HUES6 (cell line): Measurements from ENCODE around the gene KSR2.

Experiments used
- H3K27ac ChIP-seq: 2 replicates; pipeline ENCODE4 v1.7.0; 2013; ENCODE audit warnings: low read depth, mild to moderate bottlenecking, low read length, inconsistent platforms
- H3K27me3 ChIP-seq: 2 replicates; pipeline ENCODE4 v1.6.1; 2013; ENCODE audit warnings: low read length; ENCODE audit not compliant: control insufficient read depth, insufficient read depth
- H3K36me3 ChIP-seq: 2 replicates; pipeline ENCODE4 v1.6.1; 2013; ENCODE audit warnings: low read length; ENCODE audit not compliant: control insufficient read depth, insufficient read depth
- H3K4me1 ChIP-seq: 2 replicates; pipeline ENCODE4 v1.6.1; 2013; ENCODE audit warnings: low read length; ENCODE audit not compliant: control insufficient read depth, insufficient read depth
- H3K4me3 ChIP-seq: 2 replicates; pipeline ENCODE4 v1.5.1; 2013; ENCODE audit warnings: low read depth, low read length
- H3K9ac ChIP-seq: one replicate; pipeline ENCODE4 v1.6.1; 2013; ENCODE audit warnings: mild to moderate bottlenecking, low read length
- H3K9me3 ChIP-seq: 2 replicates; pipeline ENCODE4 v1.6.1; 2013; ENCODE audit warnings: low read depth, low read length; ENCODE audit not compliant: control insufficient read depth, insufficient read depth

KSR2 gene

DNA sequence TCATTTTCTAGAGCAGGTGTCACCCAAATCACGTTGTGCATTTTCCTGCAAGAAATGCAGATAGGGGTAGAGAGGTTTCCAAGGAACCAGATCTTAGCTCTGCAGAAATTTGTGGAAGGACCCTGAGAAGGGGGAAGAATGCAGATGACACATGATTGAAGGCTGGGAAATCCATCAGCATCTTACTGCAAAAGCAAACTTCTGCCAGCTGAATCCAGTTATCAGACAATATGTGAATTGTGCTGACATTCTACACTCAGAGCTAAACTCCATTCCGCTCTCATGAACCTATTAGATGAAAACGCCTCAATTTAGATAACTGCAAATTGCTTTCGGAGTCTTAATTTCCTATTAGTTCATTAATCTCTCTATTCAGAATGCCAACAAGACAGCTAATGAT is 396.0 kb downstream of the KSR2 start:
- no peak overlapping the region for H3K4me3 ChIP-seq
- no peak overlapping the region for H3K9ac ChIP-seq
- H3K27ac ChIP-seq = no peak overlapping the region
- no peaks in the 10 kb centered on the region for H3K36me3 ChIP-seq
- H3K9me3 ChIP-seq = no peaks in the 10 kb centered on the region
- H3K27me3 ChIP-seq = no peaks in the 10 kb centered on the region
- peaks cover 11% of the 10 kb centered on the region for H3K4me1 ChIP-seq

DNA sequence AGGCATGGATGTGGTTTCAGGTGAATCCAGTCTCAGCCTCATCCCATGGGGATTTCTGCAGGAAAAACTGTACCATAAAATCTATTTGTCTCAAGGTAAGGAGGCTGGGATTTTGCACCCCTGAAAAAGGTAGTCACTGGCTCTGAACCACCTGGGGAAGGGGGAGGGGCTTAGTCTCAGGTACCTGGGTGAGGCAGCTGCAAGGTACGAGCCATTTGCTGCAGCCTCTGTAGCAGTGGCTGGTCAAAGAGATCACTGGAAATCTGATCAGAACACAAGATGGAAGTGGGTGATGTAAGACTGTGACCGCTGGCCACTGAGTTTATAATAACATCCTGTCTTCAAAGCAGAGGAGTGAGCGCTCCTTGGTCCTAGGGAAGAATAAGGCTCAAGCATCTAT is 397.5 kb downstream of the KSR2 start:
- no peak overlapping the region for H3K9ac ChIP-seq
- H3K27me3 ChIP-seq = no peaks in the 10 kb centered on the region
- no peaks in the 10 kb centered on the region for H3K36me3 ChIP-seq
- H3K27ac ChIP-seq = no peak overlapping the region
- no peaks in the 10 kb centered on the region for H3K9me3 ChIP-seq
- H3K4me3 ChIP-seq = no peak overlapping the region
- H3K4me1 ChIP-seq = peaks cover 13% of the 10 kb centered on the region

DNA sequence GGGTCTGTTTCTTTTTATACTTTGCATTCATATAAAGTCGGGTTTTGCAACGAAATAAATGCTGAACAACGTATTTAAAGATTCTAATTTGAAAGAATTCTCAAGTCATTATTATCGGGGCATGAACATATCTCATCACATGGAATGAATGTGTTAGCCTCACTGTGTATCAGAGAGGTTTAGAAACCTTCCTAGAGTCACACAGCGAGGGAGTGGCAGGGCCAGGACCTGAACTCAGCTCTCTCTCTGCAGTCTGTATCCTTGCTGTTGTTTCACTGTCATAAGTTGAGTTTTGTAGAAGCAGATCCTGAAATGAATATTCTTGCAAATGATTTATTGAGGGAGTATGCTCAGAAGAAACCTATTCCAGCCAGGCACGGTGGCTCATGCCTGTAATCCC is 398.2 kb downstream of the KSR2 start:
- no peak overlapping the region for H3K4me3 ChIP-seq
- H3K9ac ChIP-seq = no peak overlapping the region
- H3K4me1 ChIP-seq = peaks cover 13% of the 10 kb centered on the region
- no peak overlapping the region for H3K27ac ChIP-seq
- no peaks in the 10 kb centered on the region for H3K36me3 ChIP-seq
- no peaks in the 10 kb centered on the region for H3K9me3 ChIP-seq
- no peaks in the 10 kb centered on the region for H3K27me3 ChIP-seq

DNA sequence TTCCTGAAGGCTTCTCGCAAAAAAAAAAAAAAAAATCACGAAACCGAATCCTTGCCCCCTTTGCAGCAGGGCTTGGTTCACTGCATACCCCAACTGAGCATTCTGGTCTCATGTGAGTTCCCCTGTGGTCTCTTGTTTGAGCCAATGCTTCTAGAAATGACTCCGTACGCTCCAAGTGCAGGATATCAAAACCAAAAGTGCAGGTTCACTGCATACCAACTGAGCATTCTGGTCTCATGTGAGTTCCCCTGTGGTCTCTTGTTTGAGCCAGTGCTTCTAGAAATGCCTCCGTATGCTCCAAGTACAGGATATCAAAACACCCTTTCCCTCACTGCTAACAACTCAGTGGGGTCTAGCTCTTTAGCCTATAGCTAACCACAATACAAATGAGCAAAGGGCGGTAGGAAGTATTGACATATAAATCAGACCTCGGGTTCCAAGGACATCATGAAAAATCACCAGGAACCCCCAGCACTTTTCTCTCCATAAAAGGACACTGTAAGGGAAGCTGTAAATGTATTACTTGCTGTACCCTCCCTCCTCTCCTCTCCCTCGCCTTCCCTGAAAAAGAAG is 401.1 kb downstream of the KSR2 start:
- no peak overlapping the region for H3K4me3 ChIP-seq
- no peaks in the 10 kb centered on the region for H3K36me3 ChIP-seq
- no peak overlapping the region for H3K9ac ChIP-seq
- H3K27ac ChIP-seq = no peak overlapping the region
- H3K4me1 ChIP-seq = peaks cover 10% of the 10 kb centered on the region
- H3K27me3 ChIP-seq = no peaks in the 10 kb centered on the region; the same call in 1 of the 2 replicates
- H3K9me3 ChIP-seq = no peaks in the 10 kb centered on the region

DNA sequence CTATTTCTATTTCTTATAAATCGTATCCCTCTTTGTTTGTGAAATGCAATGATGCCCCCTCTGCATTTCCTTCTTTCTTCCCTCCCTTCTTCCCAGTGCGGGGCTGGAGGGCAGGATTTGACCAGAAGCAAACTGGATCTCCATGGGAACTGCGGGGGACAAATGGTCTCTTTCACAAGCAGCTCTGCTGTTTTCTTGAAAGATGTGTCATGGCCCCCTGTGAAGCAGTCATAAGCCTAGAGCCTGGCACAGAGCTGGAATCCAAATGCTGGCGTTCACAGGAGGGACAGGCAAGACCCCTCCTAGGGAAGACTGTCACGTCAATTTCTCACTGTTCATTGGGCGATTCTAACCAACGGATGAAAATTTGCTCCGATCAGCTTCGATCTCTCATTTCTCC is 403.9 kb downstream of the KSR2 start:
- no peak overlapping the region for H3K27ac ChIP-seq
- no peak overlapping the region for H3K9ac ChIP-seq
- H3K4me1 ChIP-seq = peaks cover 2% of the 10 kb centered on the region
- H3K9me3 ChIP-seq = no peaks in the 10 kb centered on the region
- no peaks in the 10 kb centered on the region; the same call in 1 of the 2 replicates for H3K27me3 ChIP-seq
- H3K36me3 ChIP-seq = no peaks in the 10 kb centered on the region
- no peak overlapping the region for H3K4me3 ChIP-seq

DNA sequence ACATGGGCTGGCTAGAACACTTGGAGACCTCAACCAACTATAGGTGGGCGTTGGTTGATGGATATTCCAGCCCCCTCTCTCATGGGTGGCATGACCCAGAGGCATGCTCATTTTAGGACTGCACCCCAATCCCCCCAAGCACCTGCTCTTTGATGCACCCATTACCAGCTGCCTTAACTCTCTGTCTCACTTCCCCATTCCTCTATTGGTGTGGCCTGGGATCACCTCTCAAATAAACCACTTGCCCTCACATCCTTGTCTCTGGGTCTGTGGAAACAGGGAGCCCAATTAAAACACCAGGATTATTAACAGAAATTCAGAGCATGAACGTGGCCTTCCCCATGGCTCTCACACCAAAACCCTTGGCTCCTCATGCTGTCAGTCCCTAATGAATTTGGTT is 405.1 kb downstream of the KSR2 start:
- H3K4me3 ChIP-seq = no peak overlapping the region
- no peak overlapping the region for H3K9ac ChIP-seq
- no peaks in the 10 kb centered on the region; the same call in 1 of the 2 replicates for H3K27me3 ChIP-seq
- H3K27ac ChIP-seq = no peak overlapping the region
- H3K4me1 ChIP-seq = peaks cover 2% of the 10 kb centered on the region
- H3K36me3 ChIP-seq = no peaks in the 10 kb centered on the region
- no peaks in the 10 kb centered on the region for H3K9me3 ChIP-seq

DNA sequence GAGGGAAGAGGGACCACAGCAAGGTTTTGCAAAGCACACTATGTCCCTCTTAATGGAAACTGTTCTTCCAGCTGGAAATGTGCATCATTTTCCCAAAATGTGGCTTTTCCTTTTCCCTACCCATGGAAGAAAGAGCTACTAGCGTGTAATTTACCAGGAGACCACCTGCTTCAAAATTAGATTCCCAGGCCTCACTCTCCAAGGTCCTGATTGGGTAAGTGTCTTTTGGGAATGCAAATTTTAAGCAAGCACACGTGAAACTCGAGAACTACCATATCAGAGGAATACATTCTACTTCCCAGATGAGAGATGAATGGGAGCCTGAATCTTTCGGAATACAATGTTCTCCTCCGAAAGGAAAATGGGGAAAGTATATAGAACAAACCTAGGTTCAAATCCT is 405.8 kb downstream of the KSR2 start:
- Histone ChIP-seq H3K4me3 (no peak overlapping the region), H3K27ac (no peak overlapping the region), H3K9ac (no peak overlapping the region), H3K27me3 (no peaks in the 10 kb centered on the region; the same call in 1 of the 2 replicates), H3K36me3 (no peaks in the 10 kb centered on the region), H3K4me1 (peaks cover 2% of the 10 kb centered on the region), H3K9me3 (no peaks in the 10 kb centered on the region)

DNA sequence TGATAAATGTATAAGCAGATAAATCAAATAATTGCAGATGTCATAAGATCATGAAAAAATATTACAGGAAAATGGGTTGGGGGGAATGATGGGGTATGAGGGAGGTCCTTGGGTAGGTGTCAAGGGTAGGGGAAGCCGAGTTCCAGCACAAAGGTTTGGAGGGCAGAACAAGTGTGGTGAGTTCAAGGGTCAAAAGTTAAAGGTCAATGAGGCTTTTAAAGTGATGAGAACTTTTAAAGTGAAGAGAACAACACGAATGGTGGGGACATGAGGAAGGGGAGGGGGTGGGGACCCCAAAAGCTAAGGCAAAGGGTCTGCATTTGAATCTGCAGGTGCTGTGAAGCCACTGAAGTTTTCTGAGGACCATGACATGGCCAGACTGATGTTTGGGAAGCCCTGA is 406.8 kb downstream of the KSR2 start:
- H3K9me3 ChIP-seq = no peaks in the 10 kb centered on the region
- H3K4me1 ChIP-seq = no peaks in the 10 kb centered on the region
- H3K4me3 ChIP-seq = no peak overlapping the region
- no peaks in the 10 kb centered on the region for H3K36me3 ChIP-seq
- H3K27ac ChIP-seq = no peak overlapping the region
- H3K9ac ChIP-seq = no peak overlapping the region
- H3K27me3 ChIP-seq = no peaks in the 10 kb centered on the region; the same call in 1 of the 2 replicates

DNA sequence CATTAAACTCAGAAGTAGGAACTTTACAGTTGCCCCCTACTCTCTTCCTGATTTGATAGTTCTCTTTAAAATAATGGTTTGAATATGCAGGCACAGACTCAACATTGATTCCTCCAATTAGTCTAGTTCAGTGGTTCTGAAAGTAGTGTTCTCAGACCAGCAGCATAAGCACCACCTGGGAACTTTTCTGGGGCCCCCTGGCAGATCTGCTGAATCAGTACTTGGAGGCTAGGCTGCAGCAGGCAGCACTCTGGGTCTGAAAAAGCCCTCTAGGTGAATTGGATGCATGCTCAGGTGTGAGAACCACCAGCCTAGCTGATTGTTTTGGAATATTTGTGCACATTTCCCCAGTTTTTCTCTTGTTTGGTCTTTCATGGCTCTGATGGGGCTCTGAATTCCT is 408.8 kb downstream of the KSR2 start:
- H3K9ac ChIP-seq = no peak overlapping the region
- no peaks in the 10 kb centered on the region for H3K4me1 ChIP-seq
- no peaks in the 10 kb centered on the region; the same call in 1 of the 2 replicates for H3K27me3 ChIP-seq
- no peak overlapping the region for H3K4me3 ChIP-seq
- H3K27ac ChIP-seq = no peak overlapping the region
- no peaks in the 10 kb centered on the region for H3K36me3 ChIP-seq
- H3K9me3 ChIP-seq = no peaks in the 10 kb centered on the region

DNA sequence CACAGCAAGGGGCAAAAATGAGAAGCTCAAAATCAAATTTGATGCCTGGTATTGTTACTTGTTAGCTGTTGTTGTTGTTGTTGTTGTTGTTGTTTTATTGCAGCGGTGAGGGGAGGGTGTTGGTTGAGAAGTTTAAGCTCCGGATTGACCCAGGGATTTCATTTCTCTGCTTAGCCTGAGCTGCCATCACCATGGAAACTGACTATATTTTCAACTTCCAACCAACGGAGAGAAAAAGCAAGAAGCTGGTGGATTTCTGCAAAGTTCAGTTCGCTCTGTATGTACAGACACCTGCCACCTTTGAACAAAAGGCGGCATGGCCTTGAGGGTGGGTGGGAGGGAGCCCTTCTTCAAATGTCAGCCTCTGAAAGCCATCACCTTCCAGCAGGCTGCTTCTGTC is 412.9 kb downstream of the KSR2 start:
- Histone ChIP-seq H3K27ac (no peak overlapping the region), H3K9me3 (no peaks in the 10 kb centered on the region), H3K4me1 (no peaks in the 10 kb centered on the region), H3K36me3 (no peaks in the 10 kb centered on the region), H3K9ac (no peak overlapping the region), H3K27me3 (no peaks in the 10 kb centered on the region; the same call in 1 of the 2 replicates), H3K4me3 (no peak overlapping the region)

DNA sequence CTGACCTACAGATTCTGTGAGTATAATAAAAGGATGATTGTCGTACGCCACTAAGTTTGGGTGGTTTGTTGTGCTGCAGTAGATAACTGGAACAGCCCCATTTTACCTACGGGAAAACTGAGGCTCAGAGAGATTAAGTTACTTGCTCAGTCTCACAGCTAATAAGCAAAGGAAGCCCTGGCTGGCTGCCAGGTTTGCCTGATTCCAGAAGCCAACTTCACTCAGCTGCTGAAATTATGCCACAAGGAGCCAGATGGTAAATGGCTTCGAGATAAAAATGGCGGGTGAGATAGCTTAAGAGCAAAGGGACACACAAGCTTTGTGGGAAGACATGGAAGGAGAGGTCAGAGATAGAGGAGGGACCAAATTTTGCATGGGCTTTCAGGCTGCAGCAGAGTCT is 415.8 kb downstream of the KSR2 start:
- Histone ChIP-seq H3K4me3 (no peak overlapping the region), H3K9me3 (no peaks in the 10 kb centered on the region), H3K27ac (no peak overlapping the region), H3K4me1 (no peaks in the 10 kb centered on the region), H3K9ac (no peak overlapping the region), H3K27me3 (no peaks in the 10 kb centered on the region; the same call in 1 of the 2 replicates), H3K36me3 (no peaks in the 10 kb centered on the region)

DNA sequence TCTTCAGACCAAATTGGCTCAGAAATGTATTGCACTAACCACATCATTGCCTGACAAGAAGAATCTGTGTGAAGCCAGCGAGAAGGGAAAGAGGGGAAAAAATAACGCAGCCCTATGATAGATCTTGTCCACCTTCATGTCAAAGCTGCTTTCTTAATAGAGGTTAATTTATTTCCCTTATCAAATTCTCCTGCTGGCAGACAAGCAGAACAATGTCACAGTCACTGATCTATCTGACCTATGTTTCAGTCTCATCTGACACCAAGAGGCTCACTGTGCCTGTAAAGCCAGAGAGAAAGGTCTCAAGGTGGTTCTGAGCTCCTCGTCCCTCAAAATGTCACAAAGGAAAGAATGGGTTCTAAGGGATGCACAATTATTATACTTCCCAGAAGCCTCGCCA is 417.1 kb downstream of the KSR2 start:
- Histone ChIP-seq H3K4me3 (no peak overlapping the region), H3K36me3 (no peaks in the 10 kb centered on the region), H3K27me3 (no peaks in the 10 kb centered on the region; the same call in 1 of the 2 replicates), H3K9ac (no peak overlapping the region), H3K9me3 (no peaks in the 10 kb centered on the region), H3K4me1 (no peaks in the 10 kb centered on the region), H3K27ac (no peak overlapping the region)
